ENCODE data around the gene ETFA. TPM values are rescaled to one million over a fixed set of nuclear protein-coding genes. Genes with fewer than 3 reads are reported as not detected.

ETFA gene
- total and polyA plus RNA-seq, 10 of the 15 experiments (the other 5 are each of a cell fraction or from before 2014, with no cell fraction given): 114 to 331 (median 152) TPM

GRCh38 chr15:76260246-76260938 lies 50.9 kb downstream of the ETFA start:
- in situ Hi-C loops (cut with MboI): no loop called here
- ChIA-PET CTCF (interaction anchor here (0.6 kb wide), 1 partner anchor 76 kb away, joined by 3 read pairs; no protein-coding TSS in a partner anchor), RAD21 (ENCODE audit: unreplicated experiment) (no interaction called here), SMC1A (ENCODE audit: uncharacterized antibody, unreplicated experiment) (no interaction called here), POLR2A (no interaction called here)
- peaks cover 6% of the 10 kb centered on the region; the same call in 1 of the 3 replicates for H3K9me3 ChIP-seq (replicated peaks; ENCODE audit: control insufficient read depth, insufficient read depth, low read length)
- no peaks in the 10 kb centered on the region for H4K20me1 ChIP-seq (ENCODE audit: control insufficient read depth, insufficient read depth)
- H3K4me1 ChIP-seq (ENCODE audit: control insufficient read depth, insufficient read depth, low read length): no peaks in the 10 kb centered on the region
- H3K9ac ChIP-seq (ENCODE audit: control insufficient read depth, insufficient read depth, low read length): no peak overlapping the region
- no TSS peak for BruUV-seq (replicated peaks)
- H3K4me3 ChIP-seq: no peak overlapping the region
- H3K27me3 ChIP-seq (replicated peaks in 1 of 2; ENCODE audit: control insufficient read depth in 2 of 2, insufficient read depth in 2 of 2, low read length in 1 of 2): no peaks in the 10 kb centered on the region
- no peak overlapping the region for H2AFZ ChIP-seq (ENCODE audit: control insufficient read depth, low read depth, low read length)
- DNase-seq (ENCODE audit: low read depth, low spot score) (no peak), ATAC-seq (no peak), FAIRE-seq (no peak)
- peaks cover 9 to 23% of the 10 kb centered on the region in 2 experiments for H3K36me3 ChIP-seq (ENCODE audit: control insufficient read depth in 2 of 2, insufficient read depth in 2 of 2, low read length in 1 of 2)
- no peak overlapping the region for H3K27ac ChIP-seq (ENCODE audit: control insufficient read depth, insufficient read depth)
- H3K79me2 ChIP-seq (ENCODE audit: control insufficient read depth, insufficient read depth, low read length): no peaks in the 10 kb centered on the region
- intact Hi-C loops (cut with micrococcal nuclease; ENCODE audit: unreplicated experiment): no loop called here
- TF ChIP-seq MYB (IDR thresholded peaks at IDR 0.05; ENCODE audit: borderline replicate concordance, low read depth, low read length): no peak
- TF ChIP-seq HDAC2 (IDR thresholded peaks at IDR 0.05): no peak
- no peak for TF ChIP-seq ZBED1 (IDR thresholded peaks at IDR 0.05; ENCODE audit: borderline replicate concordance)
- no peak for TF ChIP-seq LARP7 (IDR thresholded peaks at IDR 0.05)
- TF ChIP-seq PAX8 (IDR thresholded peaks at IDR 0.05): no peak
- no peak for TF ChIP-seq NKRF (conservative IDR thresholded peaks at IDR 0.05)
- TF ChIP-seq DPF2 (IDR thresholded peaks at IDR 0.05): no peak
- TF ChIP-seq RBBP5 (conservative IDR thresholded peaks at IDR 0.05): no peak
- no peak overlapping the region for H3K4me2 ChIP-seq (ENCODE audit: control insufficient read depth, insufficient read depth)
- over 99% methylated on average over 12 of the region's 12 CpGs for WGBS (ENCODE audit: insufficient coverage, insufficient replicate concordance, low lambda C conversion rate, missing lambda C conversion rate)

Data from GM12878 (cell line).